Activated CD4-positive, alpha-beta T cell treated with anti-CD3 and anti-CD28 coated beads, Interleukin-10, Interleukin-2, amounts not matched to agents 100 ng/mL and 50 ng/mL, durations not matched to agents 16 hours and 8 hours (primary cell): ENCODE measurements around the gene DOC2B.
A peak's percentile ranks its signal among the peaks of the same experiment; 100 is the strongest.
"Not testable (repeated sequence)": the region's sequence is repeated elsewhere in the genome, so short reads cannot be mapped to it uniquely, and the experiment has no call there.

Experiments
- DNase-seq: peaks from one replicate; pipeline ENCODE4 v3.0.0-alpha.2; 2020

Gene DOC2B

GRCh38 chr17:181245-182049 lies at the start of gene DOC2B:
Gene DOC2B (minus strand): TSS chr17:181650. CDS start chr17:181479, 171 bp downstream.
- peak; percentile 15 for DNase-seq

- DNase-seq: no peak
These were observed 48.9 kb upstream of the DOC2B start for GRCh38 chr17:230395-230770.

- DNase-seq: no peak
These were observed 48.4 kb upstream of the DOC2B start for GRCh38 chr17:229709-230394.

GRCh38 chr17:228951-229708 lies 47.7 kb upstream of the DOC2B start:
- DNase-seq: no peak

- DNase-seq: no peak
These were observed 46.6 kb upstream of the DOC2B start for GRCh38 chr17:227946-228615.

- no peak for DNase-seq
These were observed 45.9 kb upstream of the DOC2B start for GRCh38 chr17:227078-227945.

GRCh38 chr17:226108-227077 lies 44.9 kb upstream of the DOC2B start:
- no peak for DNase-seq

- no peak for DNase-seq
These were observed 44.1 kb upstream of the DOC2B start for GRCh38 chr17:225551-225950.

GRCh38 chr17:224576-224975 lies 43.1 kb upstream of the DOC2B start:
- not testable (repeated sequence) for DNase-seq

GRCh38 chr17:223723-224471 lies 42.4 kb upstream of the DOC2B start:
- DNase-seq: no peak

- no peak for DNase-seq
These were observed 40.7 kb upstream of the DOC2B start for GRCh38 chr17:222172-222571.

GRCh38 chr17:219696-220095 lies 38.2 kb upstream of the DOC2B start:
- no peak for DNase-seq

GRCh38 chr17:218432-219110 lies 37.1 kb upstream of the DOC2B start:
- no peak for DNase-seq

GRCh38 chr17:216625-217024 lies 35.2 kb upstream of the DOC2B start:
- no peak for DNase-seq

GRCh38 chr17:215563-216478 lies 34.4 kb upstream of the DOC2B start:
- DNase-seq: not testable (repeated sequence)

- no peak for DNase-seq
These were observed 33.5 kb upstream of the DOC2B start for GRCh38 chr17:214881-215331.

- no peak for DNase-seq
These were observed 32.0 kb upstream of the DOC2B start for GRCh38 chr17:213286-214105.
